Brain microvascular endothelial cell (primary cell): ENCODE results near the gene TNIP2.

Experiments
- DNase-seq: peaks from one replicate; pipeline ENCODE4 v3.0.0-alpha.2; 2020
- H3K27ac ChIP-seq: fragments of 250-450 bp; sonication (Bioruptor Pico); 2 replicates; pipeline ENCODE4 v1.5.1; 2020; ENCODE audit warnings: mild to moderate bottlenecking, moderate library complexity
- H3K27me3 ChIP-seq: fragments of 250-450 bp; sonication (Bioruptor Pico); replicated peaks from 2 replicates; pipeline ENCODE4 v1.5.1; 2020; ENCODE audit warnings: mild to moderate bottlenecking
- H3K36me3 ChIP-seq: fragments of 250-450 bp; sonication (Bioruptor Pico); replicated peaks from 2 replicates; pipeline ENCODE4 v1.5.1; 2020; ENCODE audit warnings: mild to moderate bottlenecking
- H3K4me3 ChIP-seq: 2 replicates; pipeline ENCODE4 v1.5.1; 2011; ENCODE audit warnings: low read depth, mild to moderate bottlenecking, control low read depth, low read length, moderate library complexity
- CTCF ChIP-seq: IDR thresholded peaks from 2 replicates; pipeline ENCODE4 v1.5.1; 2011; ENCODE audit warnings: low read depth, mild to moderate bottlenecking, moderate library complexity, low read length, control low read depth, inconsistent platforms; ENCODE audit errors: missing control alignments
- in situ Hi-C: cut with HindIII; loops from 2 replicates; pipeline ENCODE4 v1.10.0; 2017; ENCODE audit warnings: low sequenced_read_pairs, low pct_ligation_motif_present

TNIP2 gene

DNA sequence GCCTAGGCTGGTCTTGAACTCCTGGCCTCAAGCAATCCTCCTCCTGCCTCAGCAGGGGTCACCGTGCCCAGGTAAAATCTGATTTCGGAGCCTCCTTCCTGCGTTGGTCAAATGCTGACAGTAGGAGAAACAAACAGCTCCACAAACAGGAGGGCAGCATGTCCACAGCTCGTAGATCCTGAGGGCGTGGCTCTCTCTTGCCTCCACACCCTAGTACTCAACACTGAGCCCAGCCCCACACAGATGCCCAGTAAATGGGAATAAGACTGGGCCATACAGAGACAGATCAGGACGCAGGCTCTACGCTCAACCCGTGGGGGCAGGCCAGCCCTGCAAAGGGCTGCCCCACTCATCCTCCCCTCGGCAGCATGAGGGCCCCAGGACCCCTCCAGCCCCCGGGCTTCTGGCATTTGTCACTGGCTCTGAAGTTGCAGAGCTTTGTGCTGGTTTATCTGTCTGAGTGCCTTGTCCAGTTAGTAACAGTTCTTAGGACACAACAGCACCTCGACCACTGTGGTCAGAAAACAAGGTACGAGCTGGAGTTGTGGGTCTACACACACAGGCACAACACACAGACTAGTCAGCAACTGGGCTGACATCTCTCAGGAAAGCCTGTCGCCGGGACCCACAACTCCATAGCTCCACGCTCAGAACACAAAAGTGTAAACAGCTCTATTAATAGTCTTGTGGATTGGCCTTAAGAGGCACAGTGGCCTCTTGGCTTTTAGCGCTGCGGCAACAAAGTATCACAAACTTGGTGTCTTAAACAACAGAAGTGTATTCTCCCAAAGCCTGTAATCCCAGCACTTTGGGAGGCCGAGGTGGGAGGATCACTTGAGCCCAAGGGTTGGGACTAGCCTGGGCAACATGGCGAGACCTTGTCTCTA lies 5.2 kb downstream of the TNIP2 start:
- H3K27ac ChIP-seq, result no peak overlapping the region
- no peak for TF ChIP-seq CTCF
- H3K27me3 ChIP-seq, result no peaks in the 10 kb centered on the region
- in situ Hi-C loops, result no loop called here
- no peak for DNase-seq
- peaks cover 14% of the 10 kb centered on the region for H3K36me3 ChIP-seq
- no peak overlapping the region for H3K4me3 ChIP-seq

DNA sequence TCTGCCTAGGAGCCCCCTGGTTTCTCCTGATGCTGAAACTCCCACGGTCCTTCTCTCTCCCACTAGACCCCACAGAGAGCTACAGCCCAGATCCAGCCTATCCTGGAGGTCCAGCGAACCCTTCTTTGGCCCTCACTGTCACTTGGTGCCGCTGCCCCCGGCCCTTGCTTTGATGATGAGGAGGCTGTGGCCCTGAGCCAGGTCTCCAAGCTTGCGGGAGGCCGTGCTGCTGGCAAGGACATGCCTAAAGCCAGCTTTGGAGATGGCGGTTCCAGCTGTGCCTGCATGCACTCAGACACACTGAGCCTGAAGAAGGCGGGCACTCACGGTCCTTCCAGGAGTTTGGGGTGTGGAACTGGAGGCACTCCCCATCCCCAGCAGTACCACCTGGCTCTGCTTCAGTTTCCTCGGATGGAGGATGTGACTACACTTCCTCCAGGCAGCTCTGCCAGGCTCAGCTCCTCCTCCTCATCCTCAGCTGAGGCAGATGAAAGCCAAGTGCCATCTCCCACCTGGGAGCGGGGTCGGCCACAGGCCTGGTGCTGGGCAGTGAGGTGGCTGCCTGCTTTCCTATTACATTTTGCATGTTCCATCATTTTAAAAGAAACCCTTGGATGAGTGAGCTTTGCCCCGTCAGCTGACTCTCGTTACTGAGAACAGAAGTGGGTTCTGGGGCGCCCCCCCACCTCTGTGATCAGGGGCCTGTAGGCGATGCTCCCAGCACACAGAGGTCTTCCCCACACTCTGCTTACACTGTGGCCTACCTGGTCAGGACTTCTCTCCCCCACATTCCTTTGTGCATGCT lies 9.0 kb downstream of the TNIP2 start:
- in situ Hi-C loops, result no loop called here
- peaks cover 46% of the 10 kb centered on the region for H3K36me3 ChIP-seq
- H3K27ac ChIP-seq, result no peak overlapping the region
- no peak for TF ChIP-seq CTCF
- no peak for DNase-seq
- H3K27me3 ChIP-seq, result no peaks in the 10 kb centered on the region
- no peak overlapping the region for H3K4me3 ChIP-seq

DNA sequence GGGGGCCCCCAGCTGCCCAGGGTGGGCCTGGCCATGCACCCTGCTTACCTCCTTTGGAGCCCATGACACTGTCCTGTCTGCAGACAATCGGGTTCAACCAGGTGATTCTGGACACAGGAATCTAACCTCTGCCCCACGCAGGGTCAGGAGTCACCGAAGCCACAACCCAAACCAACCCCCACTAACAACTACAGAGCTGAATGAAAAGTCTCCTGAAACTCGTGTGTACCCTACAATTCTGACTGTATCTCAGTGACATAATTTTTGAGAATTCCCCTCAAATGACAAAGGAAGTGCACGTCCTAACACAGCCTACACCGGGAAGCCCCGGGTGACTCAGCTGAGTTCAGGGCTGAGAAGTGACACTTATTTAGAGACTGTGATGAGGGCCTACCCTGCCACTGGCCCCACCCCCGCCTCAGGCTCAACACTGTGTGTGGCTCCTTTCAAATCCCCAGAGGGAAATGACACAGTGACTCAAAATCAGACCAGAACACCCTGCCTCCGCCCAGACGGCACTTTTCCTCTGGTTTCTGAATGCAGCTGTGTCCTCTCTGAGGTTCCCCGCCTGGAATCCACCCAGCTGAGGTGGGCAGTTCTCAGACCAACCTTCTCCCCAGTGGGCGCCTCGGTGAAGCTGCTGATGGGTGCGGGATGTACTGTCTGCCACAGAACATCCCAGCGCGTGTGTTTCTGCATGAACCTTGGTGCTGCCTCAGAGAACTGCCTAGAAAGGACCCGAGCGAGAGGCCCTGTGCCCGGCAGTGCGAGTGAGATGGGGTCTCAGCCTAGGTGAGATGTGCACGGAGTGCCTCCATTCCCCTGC lies 9.9 kb downstream of the TNIP2 start:
- peak overlapping the region; percentile 36 for H3K27ac ChIP-seq

GRCh38 chr4:2745516-2745915 lies 10.6 kb downstream of the TNIP2 start:
- DNase-seq, result no peak
- H3K27ac ChIP-seq, result peak overlapping the region; percentile 36
- H3K4me3 ChIP-seq, result no peak overlapping the region
- H3K36me3 ChIP-seq, result peaks cover 50% of the 10 kb centered on the region
- H3K27me3 ChIP-seq, result no peaks in the 10 kb centered on the region
- TF ChIP-seq CTCF, result no peak
- in situ Hi-C loops, result no loop called here

More for the DNA sequence above, 9.9 kb downstream of the TNIP2 start:
- Histone ChIP-seq H3K27me3 (no peaks in the 10 kb centered on the region), H3K4me3 (no peak overlapping the region), H3K36me3 (peaks cover 48% of the 10 kb centered on the region)
- no peak for TF ChIP-seq CTCF
- peak; percentile 70 for DNase-seq
- in situ Hi-C loops, result no loop called here

DNA sequence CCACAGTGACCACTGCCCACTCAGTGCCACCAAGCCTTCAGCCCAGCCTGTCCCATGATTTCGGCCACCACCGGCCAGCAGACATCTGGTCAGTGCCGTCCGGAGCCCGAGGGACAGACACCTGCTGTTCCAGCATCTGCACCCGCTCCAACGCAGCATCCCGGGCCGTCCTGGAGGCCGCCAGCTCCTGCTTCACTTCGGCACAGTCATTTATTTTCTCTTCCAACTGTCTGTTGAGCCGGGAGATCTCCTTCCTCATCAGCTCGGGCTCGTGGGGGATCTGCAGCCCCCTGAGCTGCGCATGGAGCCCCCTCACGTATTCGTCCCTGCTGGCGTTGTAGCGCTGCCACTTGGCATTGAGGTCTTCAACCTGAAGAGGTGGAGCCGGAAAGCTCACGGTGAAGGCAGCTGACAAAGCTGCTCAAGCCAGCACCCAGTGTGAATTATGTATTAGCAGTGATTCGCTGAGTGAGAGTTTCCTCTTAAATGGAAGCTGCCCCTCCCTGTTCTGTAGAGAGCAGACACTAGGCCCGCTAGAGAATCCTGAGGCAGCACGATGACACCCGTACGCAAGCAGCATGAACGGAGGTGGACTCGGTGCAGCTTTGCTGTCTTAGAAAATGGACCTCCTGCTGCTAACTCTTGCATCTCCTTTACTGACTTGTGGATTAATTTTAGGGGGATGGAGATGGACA lies 11.4 kb downstream of the TNIP2 start:
- Histone ChIP-seq H3K36me3 (peaks cover 50% of the 10 kb centered on the region), H3K27me3 (no peaks in the 10 kb centered on the region), H3K27ac (no peak overlapping the region)

More for the DNA sequence above, 11.4 kb downstream of the TNIP2 start:
- TF ChIP-seq CTCF, result no peak
- no peak overlapping the region for H3K4me3 ChIP-seq
- in situ Hi-C loops, result no loop called here
- DNase-seq, result no peak
